ENCODE measurements around the gene SOAT1.
A peak's percentile ranks its signal among the peaks of the same experiment; 100 is the strongest.

Gene SOAT1

DNA sequence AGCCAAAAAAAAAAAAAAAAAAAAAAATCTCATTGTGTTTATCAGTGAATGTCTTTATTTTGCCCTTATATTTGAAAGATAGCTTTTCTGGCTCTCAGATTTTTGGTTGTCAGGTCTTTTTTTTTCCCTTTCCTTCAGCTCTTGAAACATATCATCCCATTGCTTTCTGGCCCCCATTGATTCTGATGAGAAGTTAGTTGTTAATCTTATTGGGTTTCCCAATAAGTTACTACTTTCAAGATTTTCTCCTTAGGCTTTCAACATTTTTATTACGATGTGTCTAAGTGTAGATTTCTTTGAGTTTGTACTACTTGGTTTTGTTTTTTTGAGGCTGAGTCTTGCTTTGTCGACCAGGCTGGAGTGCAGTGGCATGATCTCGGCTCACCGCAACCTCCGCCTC lies 14.7 kb upstream of the SOAT1 start:
- no peaks in the 10 kb centered on the region for H3K79me2 ChIP-seq (ENCODE audit: control insufficient read depth, insufficient read depth, low read length, unreplicated experiment)
- no peak overlapping the region for H2AFZ ChIP-seq (ENCODE audit: low read length, unreplicated experiment)
- no peaks in the 10 kb centered on the region for H3K27me3 ChIP-seq (ENCODE audit: insufficient read depth, low read length)
- H3K4me3 ChIP-seq (ENCODE audit: low read depth, low read length) = no peak overlapping the region
- H3K4me1 ChIP-seq (ENCODE audit: control insufficient read depth, insufficient read depth, low read length, unreplicated experiment) = no peaks in the 10 kb centered on the region
- H3K36me3 ChIP-seq (ENCODE audit: insufficient read depth, low read length) = no peaks in the 10 kb centered on the region
- no peak overlapping the region for H3K27ac ChIP-seq (ENCODE audit: low read depth, low read length)

DNA sequence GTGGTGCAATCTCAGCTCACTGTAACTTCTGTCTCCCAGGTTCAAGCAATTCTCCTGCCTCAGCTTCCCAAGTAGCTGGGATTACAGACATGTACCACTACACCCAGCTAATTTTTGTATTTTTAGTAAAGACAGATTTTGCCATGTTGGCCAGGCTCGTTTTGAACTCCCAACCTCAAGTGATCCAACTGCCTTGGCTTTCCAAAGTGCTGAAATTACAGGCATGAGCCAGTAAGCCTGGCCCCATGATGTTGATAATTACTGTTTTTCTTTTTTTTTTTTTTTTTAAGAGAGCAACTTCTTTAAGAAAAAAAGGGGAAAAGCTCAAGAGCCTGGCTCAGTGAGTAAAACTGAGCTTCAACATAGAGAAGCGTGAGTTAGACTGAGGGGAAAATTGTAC lies 9.6 kb upstream of the SOAT1 start:
- Histone ChIP-seq H3K36me3 (ENCODE audit: insufficient read depth, low read length) (no peaks in the 10 kb centered on the region), H3K27me3 (ENCODE audit: insufficient read depth, low read length) (no peaks in the 10 kb centered on the region), H3K4me1 (ENCODE audit: control insufficient read depth, insufficient read depth, low read length, unreplicated experiment) (no peaks in the 10 kb centered on the region), H3K4me3 (ENCODE audit: low read depth, low read length) (no peak overlapping the region), H3K27ac (ENCODE audit: low read depth, low read length) (no peak overlapping the region), H3K79me2 (ENCODE audit: control insufficient read depth, insufficient read depth, low read length, unreplicated experiment) (no peaks in the 10 kb centered on the region), H2AFZ (ENCODE audit: low read length, unreplicated experiment) (no peak overlapping the region)

- H2AFZ ChIP-seq (ENCODE audit: low read length, unreplicated experiment) = no peak overlapping the region
- H3K27ac ChIP-seq (ENCODE audit: low read depth, low read length) = no peak overlapping the region
Measured at GRCh38 chr1:179287946-179288345, 5.7 kb upstream of the SOAT1 start.

DNA sequence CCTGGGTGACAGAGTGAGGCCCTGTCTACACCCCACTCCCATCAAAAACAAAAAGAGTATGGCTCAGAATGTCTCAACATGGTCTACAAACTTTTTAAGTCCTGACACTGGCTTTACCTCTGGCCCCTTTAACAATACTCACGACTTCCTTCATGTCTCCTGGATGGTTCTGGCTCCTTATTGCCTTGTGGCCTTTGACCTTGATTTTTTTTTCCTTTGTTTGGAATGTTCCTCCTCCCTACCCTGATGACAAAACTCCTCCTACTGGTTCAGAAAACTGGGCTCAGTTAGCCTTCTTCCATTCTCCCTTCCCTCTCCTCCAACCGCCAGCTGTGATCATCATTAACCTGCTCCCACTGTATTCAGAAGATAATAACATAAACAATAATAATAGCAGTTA lies 4.6 kb upstream of the SOAT1 start:
- Histone ChIP-seq H3K4me1 (ENCODE audit: control insufficient read depth, insufficient read depth, low read length, unreplicated experiment) (no peaks in the 10 kb centered on the region), H3K4me3 (ENCODE audit: low read depth, low read length) (no peak overlapping the region), H3K27me3 (ENCODE audit: insufficient read depth, low read length) (no peaks in the 10 kb centered on the region), H2AFZ (ENCODE audit: low read length, unreplicated experiment) (no peak overlapping the region), H3K79me2 (ENCODE audit: control insufficient read depth, insufficient read depth, low read length, unreplicated experiment) (no peaks in the 10 kb centered on the region), H3K27ac (ENCODE audit: low read depth, low read length) (no peak overlapping the region), H3K36me3 (ENCODE audit: insufficient read depth, low read length) (no peaks in the 10 kb centered on the region)

More at GRCh38 chr1:179287946-179288345, 5.7 kb upstream of the SOAT1 start:
- Histone ChIP-seq H3K27me3 (ENCODE audit: insufficient read depth, low read length) (no peaks in the 10 kb centered on the region), H3K4me3 (ENCODE audit: low read depth, low read length) (no peak overlapping the region), H3K4me1 (ENCODE audit: control insufficient read depth, insufficient read depth, low read length, unreplicated experiment) (no peaks in the 10 kb centered on the region), H3K36me3 (ENCODE audit: insufficient read depth, low read length) (no peaks in the 10 kb centered on the region), H3K79me2 (ENCODE audit: control insufficient read depth, insufficient read depth, low read length, unreplicated experiment) (no peaks in the 10 kb centered on the region)

DNA sequence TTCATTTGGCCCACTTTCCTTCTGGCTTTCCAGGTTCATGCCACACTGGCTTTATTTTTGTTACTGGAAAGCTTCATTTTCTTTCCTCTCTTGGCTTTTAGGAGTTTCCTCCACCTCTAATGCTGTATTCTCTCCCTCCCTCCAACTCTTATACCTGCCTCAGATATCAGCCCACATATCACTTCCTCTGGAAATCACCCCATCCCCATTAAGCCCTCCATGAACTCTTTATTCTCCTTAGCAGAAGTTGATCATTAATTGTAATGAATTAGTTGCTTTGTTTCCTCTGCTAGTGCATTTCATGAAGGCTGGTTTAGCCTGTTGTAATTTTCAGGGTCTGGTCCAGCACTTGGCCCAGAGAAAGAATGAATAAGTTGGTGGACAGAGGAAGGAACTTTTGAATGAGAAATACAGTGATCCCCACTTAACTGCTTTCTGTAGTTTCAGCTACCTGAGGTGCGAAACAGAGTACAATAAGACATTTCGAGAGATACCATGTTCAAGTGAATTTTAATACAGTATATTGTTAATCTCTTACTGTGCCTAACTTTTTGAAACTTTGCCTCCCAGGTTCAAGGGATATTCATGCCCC lies 1.7 kb downstream of the SOAT1 start:
- no peak overlapping the region for H2AFZ ChIP-seq (ENCODE audit: low read length, unreplicated experiment)
- H3K36me3 ChIP-seq (ENCODE audit: insufficient read depth, low read length) = no peaks in the 10 kb centered on the region
- peaks cover 54% of the 10 kb centered on the region for H3K79me2 ChIP-seq (ENCODE audit: control insufficient read depth, insufficient read depth, low read length, unreplicated experiment)
- peak overlapping the region; percentile 86 for H3K4me3 ChIP-seq (ENCODE audit: low read depth, low read length)
- H3K4me1 ChIP-seq (ENCODE audit: control insufficient read depth, insufficient read depth, low read length, unreplicated experiment) = peaks cover 12% of the 10 kb centered on the region
- H3K27ac ChIP-seq (ENCODE audit: low read depth, low read length) = peak overlapping the region; percentile 82
- H3K27me3 ChIP-seq (ENCODE audit: insufficient read depth, low read length) = no peaks in the 10 kb centered on the region

- Histone ChIP-seq H3K27me3 (ENCODE audit: insufficient read depth, low read length) (no peaks in the 10 kb centered on the region), H3K27ac (ENCODE audit: low read depth, low read length) (no peak overlapping the region), H3K4me1 (ENCODE audit: control insufficient read depth, insufficient read depth, low read length, unreplicated experiment) (peaks cover 12% of the 10 kb centered on the region), H2AFZ (ENCODE audit: low read length, unreplicated experiment) (no peak overlapping the region), H3K4me3 (ENCODE audit: low read depth, low read length) (no peak overlapping the region), H3K79me2 (ENCODE audit: control insufficient read depth, insufficient read depth, low read length, unreplicated experiment) (peaks cover 62% of the 10 kb centered on the region), H3K36me3 (ENCODE audit: insufficient read depth, low read length) (no peaks in the 10 kb centered on the region)
Measured at GRCh38 chr1:179296356-179297104, 2.9 kb downstream of the SOAT1 start.

DNA sequence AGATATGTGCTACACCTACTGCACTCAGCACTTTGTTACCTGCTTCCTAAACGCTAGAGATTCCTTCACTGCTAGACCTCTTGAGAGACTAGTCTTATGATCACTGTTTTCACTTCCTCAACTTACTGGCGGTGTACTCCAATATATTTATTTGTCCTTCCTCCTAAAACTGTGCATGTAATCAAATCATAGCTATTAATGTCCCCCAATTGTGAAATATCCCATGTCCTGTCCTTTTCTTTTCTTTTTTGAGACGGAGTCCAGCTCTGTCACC lies 3.4 kb downstream of the SOAT1 start:
- Histone ChIP-seq H3K27ac (ENCODE audit: low read depth, low read length) (no peak overlapping the region), H3K27me3 (ENCODE audit: insufficient read depth, low read length) (no peaks in the 10 kb centered on the region), H2AFZ (ENCODE audit: low read length, unreplicated experiment) (no peak overlapping the region), H3K79me2 (ENCODE audit: control insufficient read depth, insufficient read depth, low read length, unreplicated experiment) (peaks cover 67% of the 10 kb centered on the region), H3K36me3 (ENCODE audit: insufficient read depth, low read length) (no peaks in the 10 kb centered on the region), H3K4me3 (ENCODE audit: low read depth, low read length) (no peak overlapping the region), H3K4me1 (ENCODE audit: control insufficient read depth, insufficient read depth, low read length, unreplicated experiment) (peaks cover 18% of the 10 kb centered on the region)

GRCh38 chr1:179298952-179299351 lies 5.4 kb downstream of the SOAT1 start:
- H3K79me2 ChIP-seq (ENCODE audit: control insufficient read depth, insufficient read depth, low read length, unreplicated experiment) = peaks cover 86% of the 10 kb centered on the region
- peaks cover 20% of the 10 kb centered on the region for H3K4me1 ChIP-seq (ENCODE audit: control insufficient read depth, insufficient read depth, low read length, unreplicated experiment)
- H3K36me3 ChIP-seq (ENCODE audit: insufficient read depth, low read length) = peaks cover 16% of the 10 kb centered on the region
- no peaks in the 10 kb centered on the region for H3K27me3 ChIP-seq (ENCODE audit: insufficient read depth, low read length)
- no peak overlapping the region for H3K27ac ChIP-seq (ENCODE audit: low read depth, low read length)
- no peak overlapping the region for H2AFZ ChIP-seq (ENCODE audit: low read length, unreplicated experiment)
- H3K4me3 ChIP-seq (ENCODE audit: low read depth, low read length) = no peak overlapping the region

DNA sequence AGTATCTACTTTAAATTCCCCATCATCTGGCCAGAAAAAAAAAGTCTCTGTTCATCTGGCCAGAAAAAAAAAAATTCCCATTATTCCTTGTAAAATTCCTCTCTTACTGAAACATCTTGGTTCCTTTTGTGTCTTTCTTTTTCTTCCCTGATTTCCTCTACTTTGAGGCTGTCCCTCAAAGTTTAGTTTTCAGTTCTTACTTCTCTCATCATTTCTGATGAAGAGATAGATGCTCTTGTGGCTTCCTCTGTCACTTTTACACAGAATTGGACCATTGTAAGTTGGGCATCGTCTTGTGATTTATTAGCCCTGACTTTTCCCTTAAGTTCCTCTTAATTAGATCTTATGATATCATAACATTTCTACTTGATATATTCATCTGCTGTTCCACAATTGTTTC lies 6.5 kb downstream of the SOAT1 start:
- H3K79me2 ChIP-seq (ENCODE audit: control insufficient read depth, insufficient read depth, low read length, unreplicated experiment) = peaks cover 91% of the 10 kb centered on the region
- peaks cover 23% of the 10 kb centered on the region for H3K4me1 ChIP-seq (ENCODE audit: control insufficient read depth, insufficient read depth, low read length, unreplicated experiment)
- H3K36me3 ChIP-seq (ENCODE audit: insufficient read depth, low read length) = peaks cover 18% of the 10 kb centered on the region
- no peak overlapping the region for H2AFZ ChIP-seq (ENCODE audit: low read length, unreplicated experiment)
- no peaks in the 10 kb centered on the region for H3K27me3 ChIP-seq (ENCODE audit: insufficient read depth, low read length)
- H3K27ac ChIP-seq (ENCODE audit: low read depth, low read length) = no peak overlapping the region
- no peak overlapping the region for H3K4me3 ChIP-seq (ENCODE audit: low read depth, low read length)

- H3K79me2 ChIP-seq (ENCODE audit: control insufficient read depth, insufficient read depth, low read length, unreplicated experiment) = peaks cover 90% of the 10 kb centered on the region
- H2AFZ ChIP-seq (ENCODE audit: low read length, unreplicated experiment) = no peak overlapping the region
- peaks cover 20% of the 10 kb centered on the region for H3K4me1 ChIP-seq (ENCODE audit: control insufficient read depth, insufficient read depth, low read length, unreplicated experiment)
- peaks cover 21% of the 10 kb centered on the region for H3K36me3 ChIP-seq (ENCODE audit: insufficient read depth, low read length)
- no peak overlapping the region for H3K27ac ChIP-seq (ENCODE audit: low read depth, low read length)
- H3K4me3 ChIP-seq (ENCODE audit: low read depth, low read length) = no peak overlapping the region
- no peaks in the 10 kb centered on the region for H3K27me3 ChIP-seq (ENCODE audit: insufficient read depth, low read length)
Measured at GRCh38 chr1:179302070-179302469, 8.5 kb downstream of the SOAT1 start.

DNA sequence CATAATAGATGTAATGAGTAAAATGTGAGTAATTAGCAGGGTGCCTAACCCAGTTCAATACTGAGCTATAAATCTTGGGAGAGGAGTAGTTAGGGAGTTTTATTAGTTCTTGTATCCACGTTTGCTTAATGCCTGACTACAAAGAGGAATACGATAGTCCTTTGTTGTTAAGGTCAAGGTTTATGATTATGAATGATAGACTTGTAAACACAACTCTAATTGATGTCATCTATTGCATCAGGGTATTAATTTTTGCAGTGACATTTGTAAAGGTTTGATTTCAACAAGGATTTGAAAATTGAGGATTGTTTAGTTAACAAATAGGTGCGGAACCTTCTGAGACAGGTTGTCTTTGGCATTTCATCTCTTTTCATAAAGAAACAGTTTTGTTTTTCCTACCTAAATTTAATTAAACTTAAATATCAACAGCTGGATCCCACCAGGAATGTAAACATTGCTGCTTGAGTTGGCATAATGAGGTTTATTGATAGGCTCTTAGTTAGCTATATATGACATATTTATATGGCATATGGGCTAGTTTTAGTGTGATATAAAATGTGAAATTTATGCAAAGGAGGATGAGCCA lies 9.7 kb downstream of the SOAT1 start:
- H3K36me3 ChIP-seq (ENCODE audit: insufficient read depth, low read length) = peaks cover 23% of the 10 kb centered on the region
- peaks cover 20% of the 10 kb centered on the region for H3K4me1 ChIP-seq (ENCODE audit: control insufficient read depth, insufficient read depth, low read length, unreplicated experiment)
- H3K27ac ChIP-seq (ENCODE audit: low read depth, low read length) = no peak overlapping the region
- no peaks in the 10 kb centered on the region for H3K27me3 ChIP-seq (ENCODE audit: insufficient read depth, low read length)
- no peak overlapping the region for H2AFZ ChIP-seq (ENCODE audit: low read length, unreplicated experiment)
- peaks cover 90% of the 10 kb centered on the region for H3K79me2 ChIP-seq (ENCODE audit: control insufficient read depth, insufficient read depth, low read length, unreplicated experiment)
- H3K4me3 ChIP-seq (ENCODE audit: low read depth, low read length) = no peak overlapping the region
